ENCODE data around the gene GUCD1.

GUCD1 gene

GRCh38 chr22:24526191-24526590, 28.7 kb downstream of the GUCD1 start:
- DNase-seq (ENCODE audit: extremely low spot score) = no peak
- no peak for TF ChIP-seq CTCF (IDR thresholded peaks at IDR 0.05; ENCODE audit: control extremely low read depth, extremely low read depth, low read depth, missing control alignments)
- ChIA-PET POLR2A (no interaction called here), CTCF (interaction anchor here (0.6 to 5.6 kb wide), 23 partner anchors 8 to 232 kb away, joined by 3 to 41 read pairs (median 4); no protein-coding TSS in a partner anchor)

GRCh38 chr22:24525416-24526037, 29.4 kb downstream of the GUCD1 start:
- peak; percentile 85 for DNase-seq (ENCODE audit: extremely low spot score)
- POLR2A ChIA-PET = no interaction called here
- CTCF ChIA-PET = interaction anchor here (0.6 to 5.6 kb wide), 20 partner anchors 8 to 232 kb away, joined by 3 to 41 read pairs (median 5); partner anchors contain the start of gene ADORA2A
- peak; percentile 90 for TF ChIP-seq CTCF (IDR thresholded peaks at IDR 0.05; ENCODE audit: control extremely low read depth, extremely low read depth, low read depth, missing control alignments)

- no peak for TF ChIP-seq CTCF (IDR thresholded peaks at IDR 0.05; ENCODE audit: control extremely low read depth, extremely low read depth, low read depth, missing control alignments)
- ChIA-PET POLR2A (no interaction called here), CTCF (interaction anchor here (0.7 to 5.6 kb wide), 7 partner anchors 8 to 334 kb away, joined by 3 to 41 read pairs (median 3); no protein-coding TSS in a partner anchor)
- DNase-seq (ENCODE audit: extremely low spot score) = no peak
Measured at GRCh38 chr22:24523873-24524272, 31.1 kb downstream of the GUCD1 start.

GRCh38 chr22:24521791-24522245, 33.1 kb downstream of the GUCD1 start:
- peak; percentile 73 for DNase-seq (ENCODE audit: extremely low spot score)
- ChIA-PET CTCF (interaction anchor here (1.0 to 5.6 kb wide), 23 partner anchors 9 to 199 kb away, joined by 3 to 41 read pairs (median 4); partner anchors contain the start of gene ADORA2A), POLR2A (no interaction called here)
- peak; percentile 57 for TF ChIP-seq CTCF (IDR thresholded peaks at IDR 0.05; ENCODE audit: control extremely low read depth, extremely low read depth, low read depth, missing control alignments)

GRCh38 chr22:24519496-24519895, 35.4 kb downstream of the GUCD1 start:
- DNase-seq (ENCODE audit: extremely low spot score) = no peak
- TF ChIP-seq CTCF (IDR thresholded peaks at IDR 0.05; ENCODE audit: control extremely low read depth, extremely low read depth, low read depth, missing control alignments) = no peak
- CTCF ChIA-PET = interaction anchor here (1.4 to 1.5 kb wide), 2 partner anchors 17 to 196 kb away, joined by 4 to 6 read pairs; no protein-coding TSS in a partner anchor
- POLR2A ChIA-PET = no interaction called here

GRCh38 chr22:24518771-24519485, 36.0 kb downstream of the GUCD1 start:
- POLR2A ChIA-PET = no interaction called here
- DNase-seq (ENCODE audit: extremely low spot score) = no peak
- CTCF ChIA-PET = interaction anchor here (0.8 to 1.5 kb wide), 4 partner anchors 16 to 196 kb away, joined by 3 to 6 read pairs (median 4); no protein-coding TSS in a partner anchor
- TF ChIP-seq CTCF (IDR thresholded peaks at IDR 0.05; ENCODE audit: control extremely low read depth, extremely low read depth, low read depth, missing control alignments) = no peak

All from GM10248 (cell line).